Endothelial cell of hepatic sinusoid (primary cell): ENCODE data around the gene TPO.

Experiments
- in situ Hi-C: cut with HindIII; loops from 2 replicates; pipeline ENCODE4 v1.10.0; 2017; ENCODE audit warnings: low sequenced_read_pairs

Gene TPO

GRCh38 chr2:1518331-1518803, 105.1 kb downstream of the TPO start:
- in situ Hi-C loops: no loop called here

- in situ Hi-C loops: no loop called here
Observed at GRCh38 chr2:1518867-1519530, 105.7 kb downstream of the TPO start.

- in situ Hi-C loops: no loop called here
Observed at GRCh38 chr2:1521191-1521877, 108.1 kb downstream of the TPO start.

- in situ Hi-C loops: no loop called here
Observed at GRCh38 chr2:1521878-1522830, 108.9 kb downstream of the TPO start.

GRCh38 chr2:1527153-1527992, 114.1 kb downstream of the TPO start:
- in situ Hi-C loops: no loop called here

GRCh38 chr2:1528273-1529064, 115.2 kb downstream of the TPO start:
- in situ Hi-C loops: no loop called here

- in situ Hi-C loops: no loop called here
Observed at GRCh38 chr2:1538663-1539062, 125.4 kb downstream of the TPO start.

GRCh38 chr2:1539441-1539840, 126.2 kb downstream of the TPO start:
- in situ Hi-C loops: no loop called here

GRCh38 chr2:1539973-1540372, 126.7 kb downstream of the TPO start:
- in situ Hi-C loops: no loop called here

- in situ Hi-C loops: no loop called here
Observed at GRCh38 chr2:1540481-1540880, 127.2 kb downstream of the TPO start.

- in situ Hi-C loops: no loop called here
Observed at GRCh38 chr2:1541040-1541439, 127.8 kb downstream of the TPO start.

GRCh38 chr2:1541819-1542475, 128.7 kb downstream of the TPO start:
- in situ Hi-C loops: no loop called here

GRCh38 chr2:1542971-1543370, 129.7 kb downstream of the TPO start:
- in situ Hi-C loops: no loop called here

- in situ Hi-C loops: no loop called here
Observed at GRCh38 chr2:1543776-1544477, 130.7 kb downstream of the TPO start.

- in situ Hi-C loops: no loop called here
Observed at GRCh38 chr2:1544478-1545069, 131.3 kb downstream of the TPO start.

GRCh38 chr2:1546023-1546591, 132.8 kb downstream of the TPO start:
- in situ Hi-C loops: no loop called here

- in situ Hi-C loops: no loop called here
Observed at GRCh38 chr2:1546901-1547300, 133.6 kb downstream of the TPO start.
